ENCODE results near the gene TF.

DNA sequence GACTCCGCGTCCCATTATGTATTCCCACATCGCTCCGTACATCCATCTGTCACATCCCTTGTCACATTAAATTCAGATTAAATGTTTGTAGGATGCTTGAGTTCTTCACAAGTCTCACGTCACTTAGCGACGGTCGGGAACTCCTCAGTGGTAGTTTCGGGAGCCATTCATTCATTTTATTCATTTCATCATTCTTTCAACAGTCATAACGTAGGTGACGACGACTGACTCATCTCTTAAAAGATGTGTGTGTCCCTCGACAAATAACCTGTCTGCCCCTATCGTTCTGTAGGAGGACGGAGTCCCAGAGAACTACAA lies 59.1 kb downstream of the TF start:
- TF ChIP-seq CTCF (IDR thresholded peaks at IDR 0.05; ENCODE audit: insufficient read depth, low read length) (no peak), POLR2AphosphoS5 (IDR thresholded peaks at IDR 0.05; ENCODE audit: low read depth) (no peak)
- TF ChIP-seq, protein P1, sequence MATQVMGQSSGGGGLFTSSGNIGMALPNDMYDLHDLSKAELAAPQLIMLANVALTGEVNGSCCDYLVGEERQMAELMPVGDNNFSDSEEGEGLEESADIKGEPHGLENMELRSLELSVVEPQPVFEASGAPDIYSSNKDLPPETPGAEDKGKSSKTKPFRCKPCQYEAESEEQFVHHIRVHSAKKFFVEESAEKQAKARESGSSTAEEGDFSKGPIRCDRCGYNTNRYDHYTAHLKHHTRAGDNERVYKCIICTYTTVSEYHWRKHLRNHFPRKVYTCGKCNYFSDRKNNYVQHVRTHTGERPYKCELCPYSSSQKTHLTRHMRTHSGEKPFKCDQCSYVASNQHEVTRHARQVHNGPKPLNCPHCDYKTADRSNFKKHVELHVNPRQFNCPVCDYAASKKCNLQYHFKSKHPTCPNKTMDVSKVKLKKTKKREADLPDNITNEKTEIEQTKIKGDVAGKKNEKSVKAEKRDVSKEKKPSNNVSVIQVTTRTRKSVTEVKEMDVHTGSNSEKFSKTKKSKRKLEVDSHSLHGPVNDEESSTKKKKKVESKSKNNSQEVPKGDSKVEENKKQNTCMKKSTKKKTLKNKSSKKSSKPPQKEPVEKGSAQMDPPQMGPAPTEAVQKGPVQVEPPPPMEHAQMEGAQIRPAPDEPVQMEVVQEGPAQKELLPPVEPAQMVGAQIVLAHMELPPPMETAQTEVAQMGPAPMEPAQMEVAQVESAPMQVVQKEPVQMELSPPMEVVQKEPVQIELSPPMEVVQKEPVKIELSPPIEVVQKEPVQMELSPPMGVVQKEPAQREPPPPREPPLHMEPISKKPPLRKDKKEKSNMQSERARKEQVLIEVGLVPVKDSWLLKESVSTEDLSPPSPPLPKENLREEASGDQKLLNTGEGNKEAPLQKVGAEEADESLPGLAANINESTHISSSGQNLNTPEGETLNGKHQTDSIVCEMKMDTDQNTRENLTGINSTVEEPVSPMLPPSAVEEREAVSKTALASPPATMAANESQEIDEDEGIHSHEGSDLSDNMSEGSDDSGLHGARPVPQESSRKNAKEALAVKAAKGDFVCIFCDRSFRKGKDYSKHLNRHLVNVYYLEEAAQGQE (IDR thresholded peaks at IDR 0.05; ENCODE audit: insufficient replicate concordance, low read depth), result no peak
